Stimulated activated CD8-positive, alpha-beta memory T cell treated with anti-CD3 and anti-CD28 coated beads, Interleukin-4, amount 100 ng/mL, for 4 hours (primary cell): Measurements from ENCODE around the gene CBX5.
"Not testable (repeated sequence)": the region's sequence is repeated elsewhere in the genome, so short reads cannot be mapped to it uniquely, and the experiment has no call there.

ENCODE experiments used
- DNase-seq, 2 donors: peaks; one replicate each; pipeline ENCODE4 v3.0.0-alpha.2; 2020; ENCODE audit warnings: low read depth in 2 of 2, low spot score in 1 of 2

The CBX5 gene

DNA sequence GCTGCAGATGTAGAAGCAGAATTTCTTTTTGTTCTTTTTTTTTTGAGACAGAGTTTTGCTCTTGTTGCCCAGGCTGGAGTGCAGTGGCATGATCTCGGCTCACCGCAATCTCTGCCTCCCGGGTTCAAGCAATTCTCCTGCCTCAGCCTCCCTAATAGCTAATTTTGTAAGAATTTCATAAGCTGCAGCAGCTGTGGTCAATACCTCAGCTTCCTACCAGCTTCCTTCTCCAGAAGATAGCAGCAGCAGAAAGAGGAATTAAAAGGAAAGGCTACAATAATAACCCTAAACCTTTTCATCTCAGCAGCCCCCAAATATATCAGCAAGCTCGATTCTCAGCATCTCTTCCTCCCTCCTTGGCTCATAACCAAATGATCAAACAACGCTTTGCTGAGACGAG, 52.0 kb downstream of the CBX5 start:
- DNase-seq: not testable (repeated sequence)

GRCh38 chr12:54227376-54227775, 52.5 kb downstream of the CBX5 start:
- DNase-seq: no peak

- DNase-seq: no peak
Observed at GRCh38 chr12:54225666-54226065, 54.3 kb downstream of the CBX5 start.

DNA sequence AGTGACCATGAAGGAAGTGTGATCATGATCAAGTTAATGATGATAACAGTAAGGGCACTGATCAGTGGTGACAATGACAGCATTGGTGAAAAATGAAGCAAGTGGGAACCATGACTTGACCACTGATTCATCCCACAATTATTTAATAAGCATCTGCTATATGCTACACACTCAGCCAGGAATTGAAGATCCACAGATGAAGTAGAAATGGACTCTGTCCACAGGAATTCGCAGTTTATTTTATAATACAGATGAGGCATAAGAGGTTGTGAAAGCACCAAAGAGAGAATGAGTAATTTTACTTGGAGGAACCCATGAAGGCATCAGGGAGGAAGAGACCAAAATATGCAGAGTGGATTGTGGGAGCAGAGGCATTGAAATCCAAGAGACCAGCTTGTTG, 57.3 kb downstream of the CBX5 start:
- no peak for DNase-seq

- DNase-seq: no peak
Observed at GRCh38 chr12:54221402-54221984, 58.4 kb downstream of the CBX5 start.

DNA sequence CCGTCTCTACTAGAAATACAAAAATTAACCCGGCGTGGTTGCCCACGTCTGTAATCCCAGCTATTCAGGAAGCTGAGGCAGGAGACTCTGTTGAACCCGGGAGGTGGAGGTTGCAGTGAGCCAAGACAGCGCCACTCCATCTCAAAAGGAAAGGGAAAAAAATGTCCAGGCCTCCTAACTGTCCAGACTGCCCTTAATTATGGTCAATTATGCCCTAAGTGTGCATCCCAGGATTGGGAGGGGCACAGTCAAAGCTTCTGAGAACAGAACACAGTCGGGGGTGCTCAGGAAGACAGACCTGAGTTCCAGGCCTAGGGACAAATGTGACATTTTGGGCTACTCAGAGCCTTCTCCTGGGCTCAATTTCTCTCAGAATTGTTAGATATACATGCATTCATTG, 59.4 kb downstream of the CBX5 start:
- no peak for DNase-seq

DNA sequence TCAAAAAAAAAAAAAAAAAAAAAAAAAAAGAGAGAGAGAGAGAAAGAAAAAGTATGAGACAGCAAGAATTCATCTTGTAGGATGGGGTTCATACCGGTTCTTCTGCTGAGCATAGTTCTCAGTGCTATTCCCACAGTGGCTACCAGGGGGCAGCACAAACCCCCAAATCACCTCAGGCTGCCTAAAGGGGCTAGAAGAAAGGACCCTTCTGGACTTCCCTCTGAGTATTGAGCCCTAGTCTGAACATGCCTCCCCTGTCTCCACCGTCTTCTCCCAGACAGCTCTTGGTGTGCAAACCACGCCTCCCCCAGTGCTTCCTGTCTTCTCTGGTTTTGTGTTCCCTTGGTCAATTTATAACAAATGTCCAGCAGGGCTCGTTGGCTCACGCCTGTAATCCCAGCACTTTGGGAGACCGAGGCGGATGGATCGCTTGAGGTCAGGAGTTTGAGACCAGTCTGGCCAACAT, 59.8 kb downstream of the CBX5 start:
- peak; percentile 22 to 40 for DNase-seq

GRCh38 chr12:54217774-54218241, 62.1 kb downstream of the CBX5 start:
- no peak for DNase-seq

GRCh38 chr12:54216797-54217661, 62.9 kb downstream of the CBX5 start:
- peak; percentile 48 to 68 for DNase-seq

DNA sequence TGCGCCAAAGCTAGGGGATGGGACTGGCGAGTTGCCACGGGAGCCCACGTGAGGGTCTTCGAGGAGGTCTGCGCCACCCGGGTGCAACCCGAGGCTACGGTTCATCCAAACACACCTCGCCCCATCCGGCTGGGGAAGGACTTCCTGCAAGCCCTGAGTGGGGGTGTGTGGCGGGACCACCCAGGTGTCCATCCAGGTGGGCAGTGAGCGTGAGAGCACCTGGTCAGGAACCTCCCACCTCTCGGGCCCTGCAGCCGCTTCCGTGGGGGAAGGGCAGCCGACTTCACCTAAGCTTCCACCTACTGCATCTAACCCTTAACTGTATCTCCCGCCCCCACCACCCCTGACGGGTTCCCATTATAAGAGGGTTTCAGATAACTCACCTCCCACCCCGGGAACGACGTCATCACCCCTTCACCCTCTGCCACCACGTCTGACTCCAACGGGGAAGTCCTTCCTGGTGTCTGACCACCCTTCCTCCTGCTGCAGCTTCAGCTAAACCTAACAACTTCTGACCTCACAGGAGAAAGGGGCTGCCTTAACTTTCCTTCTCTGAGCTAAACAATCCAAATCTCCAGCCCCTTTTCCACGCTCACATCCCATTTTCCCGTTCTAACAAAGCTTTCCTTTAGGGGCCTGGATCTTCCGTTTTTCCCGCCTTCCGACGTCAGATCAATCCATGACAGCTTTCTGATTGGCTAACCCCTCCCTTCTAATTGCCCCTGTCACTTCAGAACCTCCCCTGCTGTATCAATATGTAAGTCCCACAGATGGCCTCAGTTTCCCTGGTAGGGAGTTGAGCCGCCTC, 63.7 kb downstream of the CBX5 start:
- peak in 1 of 2 donors; percentile 27 for DNase-seq

- DNase-seq: peak; percentile 72 to 79
Observed at GRCh38 chr12:54214553-54215406, 65.1 kb downstream of the CBX5 start.

GRCh38 chr12:54213079-54213478, 66.8 kb downstream of the CBX5 start:
- DNase-seq: no peak

- DNase-seq: no peak
Observed at GRCh38 chr12:54211920-54212319, 68.0 kb downstream of the CBX5 start.

GRCh38 chr12:54210400-54210790, 69.5 kb downstream of the CBX5 start:
- no peak for DNase-seq

- DNase-seq: no peak
Observed at GRCh38 chr12:54208591-54208990, 71.3 kb downstream of the CBX5 start.

DNA sequence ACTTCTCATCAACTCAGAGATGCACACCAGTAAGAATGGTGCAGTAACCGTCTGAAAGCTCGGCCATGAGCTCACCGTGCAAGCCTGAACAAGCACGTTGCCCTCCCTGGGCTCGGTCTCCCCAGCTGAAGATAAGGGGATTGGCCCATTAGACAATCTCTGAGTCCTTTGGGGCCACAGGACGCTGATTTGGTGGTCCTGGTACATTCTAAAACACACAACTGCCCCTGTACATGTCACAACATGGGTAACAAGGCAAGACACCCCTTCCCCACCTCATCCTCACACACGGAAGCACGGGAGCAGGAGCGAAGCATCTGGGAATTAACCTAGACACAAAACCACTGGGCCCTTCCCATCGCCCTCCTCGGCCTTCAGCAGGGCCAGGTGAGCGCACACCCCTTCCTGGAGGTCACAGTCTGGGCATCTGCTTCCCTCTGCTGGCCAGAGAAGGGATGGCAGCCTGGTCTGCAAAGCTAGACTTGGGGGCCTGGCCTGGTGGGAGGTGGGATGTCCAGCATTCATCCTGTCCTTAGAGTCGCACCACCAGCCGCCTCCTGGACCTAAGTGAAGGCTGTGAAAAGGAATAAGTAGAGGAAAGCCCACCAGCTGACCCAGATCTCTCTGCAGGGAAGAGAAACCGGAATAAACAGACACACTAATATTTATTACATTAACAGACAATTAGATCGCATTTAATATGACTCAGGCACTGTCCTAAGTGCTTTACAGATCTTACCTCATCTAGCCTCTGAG, 72.2 kb downstream of the CBX5 start:
- DNase-seq: peak; percentile 50 to 70

DNA sequence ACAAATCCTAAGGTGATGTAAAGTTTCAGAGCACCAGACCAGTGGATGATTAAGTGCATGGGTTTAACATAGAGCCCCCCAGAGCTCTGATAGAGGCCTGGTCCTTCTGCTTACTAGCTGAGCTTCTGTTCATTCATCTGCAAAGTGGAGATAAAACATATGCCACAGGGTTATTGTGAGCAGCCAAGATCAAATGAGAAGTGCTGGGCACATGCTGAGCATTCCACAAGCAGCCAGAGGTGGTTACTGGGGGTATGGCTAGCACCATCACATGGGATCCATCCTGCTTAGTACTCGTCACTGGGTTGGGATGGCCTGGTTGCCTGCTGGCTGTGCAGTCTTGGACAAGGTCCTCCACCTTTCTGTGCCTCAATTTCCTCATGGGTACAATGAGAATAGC, 73.1 kb downstream of the CBX5 start:
- DNase-seq: no peak

GRCh38 chr12:54204316-54204715, 75.6 kb downstream of the CBX5 start:
- no peak for DNase-seq

DNA sequence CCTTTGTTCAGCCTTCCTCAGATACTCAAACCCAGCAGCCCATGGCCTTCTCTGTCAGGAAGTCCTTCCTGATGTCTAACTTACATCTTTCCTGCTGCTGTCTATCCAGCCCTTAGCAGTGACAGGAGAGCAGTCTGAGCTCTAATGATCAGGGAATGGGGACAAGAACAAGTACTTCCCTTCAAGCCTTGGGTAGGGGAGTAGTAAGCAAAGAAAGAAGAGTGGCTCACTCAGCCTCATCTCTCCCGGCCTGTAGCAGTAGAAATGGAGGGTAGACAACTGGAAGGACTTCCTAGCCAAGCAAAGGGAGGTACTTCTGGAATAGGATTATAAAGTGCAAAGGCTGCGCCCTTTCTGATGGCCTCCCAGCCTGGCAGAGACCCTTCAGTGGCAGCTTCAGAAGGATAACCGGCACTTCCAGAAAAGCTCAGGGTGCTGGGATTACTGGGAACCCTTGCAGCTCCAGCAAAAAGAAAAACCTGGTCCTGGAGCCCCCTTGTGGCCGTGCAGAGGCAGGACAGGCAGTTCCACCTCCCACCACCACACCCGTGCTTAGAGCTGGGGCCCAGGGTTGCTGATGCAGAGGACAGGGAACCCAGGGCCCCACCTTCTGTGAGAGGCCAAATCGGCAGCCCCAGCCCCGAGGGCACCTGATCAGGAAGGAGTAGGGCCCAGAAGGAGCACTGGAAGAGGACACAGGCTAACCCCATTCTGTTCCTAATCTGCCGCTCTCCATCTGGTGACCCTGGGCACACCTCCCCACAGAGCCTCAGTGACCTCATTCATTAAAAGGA, 78.7 kb downstream of the CBX5 start:
- peak; percentile 16 to 28 for DNase-seq
